Measurements from ENCODE around the gene ARHGEF28.

The ARHGEF28 gene

DNA sequence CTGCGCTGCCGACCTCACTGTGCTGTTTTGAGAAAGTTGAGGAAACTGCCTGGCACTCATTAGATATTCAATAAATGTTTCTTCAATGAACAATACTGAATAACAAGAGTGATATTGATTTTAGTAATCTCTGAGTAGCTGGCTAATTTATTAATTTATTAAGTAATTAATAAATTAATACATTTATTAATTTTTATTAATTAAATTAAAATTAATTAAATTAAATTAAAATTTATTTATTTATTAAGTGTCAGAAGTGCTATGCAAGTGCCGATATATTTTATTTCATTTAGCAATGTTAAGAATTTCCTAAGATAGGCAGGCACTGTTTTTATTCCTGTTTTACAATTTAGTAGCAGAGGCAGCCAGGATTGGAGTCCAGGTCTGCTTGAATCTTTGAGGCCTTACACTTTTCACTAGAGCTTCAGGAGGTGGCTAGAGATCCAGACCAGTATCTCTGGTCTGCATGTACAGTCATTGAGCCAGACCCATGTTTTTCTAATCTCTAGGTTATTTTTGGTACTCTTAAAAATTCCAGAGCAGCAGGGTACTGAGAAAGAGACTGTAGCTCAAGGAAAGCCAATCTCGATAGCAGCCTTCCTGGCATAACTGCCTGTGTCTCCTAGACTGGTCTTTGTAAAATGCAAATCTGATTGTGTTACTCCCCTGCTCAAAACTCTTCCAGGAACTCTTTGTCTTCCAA is 109.2 kb downstream of the ARHGEF28 start:
- no peak for DNase-seq (ENCODE audit: low spot score)

DNA sequence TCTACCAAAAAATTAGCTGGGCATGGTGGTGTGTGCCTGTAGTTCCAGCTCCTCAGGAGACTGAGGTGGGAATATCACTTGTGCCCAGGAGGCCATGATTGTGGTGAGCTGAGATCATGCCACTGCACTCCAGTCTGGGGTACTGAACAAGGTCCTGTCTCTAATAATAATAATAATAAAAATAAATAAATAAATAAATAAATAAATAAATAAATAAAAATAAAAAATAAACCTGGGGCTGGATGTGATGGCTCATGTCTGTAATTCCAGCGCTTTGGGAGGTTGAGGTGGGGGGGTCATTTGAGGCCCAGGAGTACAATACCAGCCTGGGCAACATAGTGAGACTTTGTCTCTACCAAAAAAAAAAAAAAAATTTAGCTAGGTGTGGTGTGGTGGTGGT is 113.7 kb downstream of the ARHGEF28 start:
- DNase-seq (ENCODE audit: low spot score): no peak

DNA sequence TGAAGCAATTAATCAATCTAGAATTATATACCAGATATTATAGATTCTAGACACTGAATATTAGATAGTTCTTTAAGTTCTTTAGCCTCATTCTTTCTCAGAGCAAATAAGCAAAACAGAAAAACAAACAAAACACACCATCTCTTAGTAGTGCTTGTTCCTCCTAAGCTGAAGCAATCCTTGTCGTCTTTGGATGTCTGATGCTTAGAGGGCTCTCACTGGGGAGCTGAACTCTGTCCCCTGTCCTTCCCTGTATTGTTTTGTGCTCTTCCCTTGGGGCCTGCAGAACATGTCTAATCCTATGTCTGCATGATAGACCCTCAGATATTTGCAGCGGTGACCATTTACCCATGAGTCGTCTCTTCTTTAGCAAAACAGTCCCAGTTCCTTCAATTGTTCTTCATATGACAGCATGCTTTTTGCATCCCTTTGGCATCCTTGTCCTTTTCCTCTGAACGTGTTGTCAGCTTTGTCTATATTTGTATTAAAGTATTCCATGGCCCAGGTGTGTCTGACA is 114.3 kb downstream of the ARHGEF28 start:
- no peak for DNase-seq (ENCODE audit: low spot score)

DNA sequence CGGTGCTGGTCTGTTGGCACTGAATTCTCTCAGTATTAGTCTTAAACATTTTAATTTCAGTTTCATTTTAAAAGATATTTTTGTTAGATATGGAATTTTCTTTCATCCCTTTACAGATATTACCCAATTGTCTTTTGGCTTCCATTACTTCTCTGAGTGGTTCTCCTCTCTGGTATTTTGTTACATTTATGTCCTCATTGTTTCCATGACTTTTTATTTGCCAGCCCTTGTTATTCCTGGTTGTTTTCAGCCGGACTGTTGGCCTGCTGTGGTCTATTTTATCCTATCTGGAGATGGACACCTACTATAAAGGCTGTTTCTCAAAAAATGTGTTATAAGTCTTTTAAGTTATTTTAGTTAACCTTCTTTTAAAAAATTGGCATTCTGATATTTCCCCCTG is 117.2 kb downstream of the ARHGEF28 start:
- no peak for DNase-seq (ENCODE audit: low spot score)

GRCh38 chr5:73745836-73746235 is 119.8 kb downstream of the ARHGEF28 start:
- no peak for DNase-seq (ENCODE audit: low spot score)

DNA sequence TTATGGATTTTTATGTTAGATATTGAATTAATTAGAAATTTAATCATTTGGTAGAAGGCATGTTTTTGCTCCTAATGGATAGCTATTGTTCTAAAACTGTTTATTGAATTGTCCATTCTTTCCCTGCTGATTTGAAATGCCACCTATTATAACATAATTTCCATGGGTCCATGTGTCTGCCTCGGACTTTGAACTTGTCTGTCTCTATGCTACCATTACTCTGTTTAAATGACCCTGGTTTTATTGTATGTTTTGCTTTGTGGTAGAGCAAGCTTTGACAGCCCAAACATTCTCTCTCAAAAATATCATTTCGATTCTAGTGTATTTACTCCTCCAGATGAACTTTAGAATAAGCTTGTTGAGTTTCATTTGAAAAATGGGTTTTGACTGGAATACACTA is 120.6 kb downstream of the ARHGEF28 start:
- no peak for DNase-seq (ENCODE audit: low spot score)

- no peak for DNase-seq (ENCODE audit: low spot score)
These were observed 121.8 kb downstream of the ARHGEF28 start for GRCh38 chr5:73747696-73748380.

GRCh38 chr5:73748510-73749400 is 122.8 kb downstream of the ARHGEF28 start:
- no peak for DNase-seq (ENCODE audit: low spot score)

DNA sequence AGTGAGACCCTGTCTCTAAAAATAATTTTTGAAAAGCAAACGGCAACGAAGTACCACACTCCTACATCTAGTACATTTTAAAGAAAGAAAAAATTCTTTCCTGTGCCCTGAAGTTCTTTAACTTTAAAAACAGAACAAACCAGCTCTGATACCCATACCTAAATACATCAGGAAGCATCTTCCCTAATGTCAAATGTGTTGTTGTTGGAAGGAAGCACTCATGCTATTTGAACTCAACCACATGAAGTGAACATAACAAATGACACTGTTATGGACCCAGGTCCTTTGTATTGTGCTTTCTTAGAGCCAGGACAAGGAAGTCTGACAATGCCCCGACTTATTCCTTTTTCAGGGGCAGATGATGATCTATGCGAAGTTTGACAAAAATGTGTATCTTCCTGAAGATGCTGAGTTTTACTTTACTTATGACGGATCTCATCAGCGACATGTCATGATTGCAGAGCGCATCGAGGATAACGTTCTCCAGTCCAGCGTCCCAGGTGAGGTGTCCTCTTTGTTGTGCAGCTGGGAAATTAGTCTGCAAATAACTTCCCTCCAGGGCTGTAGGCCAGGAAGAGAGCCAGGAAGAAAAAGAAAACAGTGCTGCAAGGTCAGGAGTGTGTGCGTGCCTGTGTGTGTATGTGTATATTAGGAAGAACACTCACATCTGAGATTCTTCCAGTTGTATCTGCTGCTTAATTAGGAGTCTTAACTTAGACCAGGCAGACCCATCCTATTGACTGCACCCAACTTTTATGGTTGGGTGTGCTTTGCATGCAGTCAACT is 123.7 kb downstream of the ARHGEF28 start:
- DNase-seq (ENCODE audit: low spot score): no peak

DNA sequence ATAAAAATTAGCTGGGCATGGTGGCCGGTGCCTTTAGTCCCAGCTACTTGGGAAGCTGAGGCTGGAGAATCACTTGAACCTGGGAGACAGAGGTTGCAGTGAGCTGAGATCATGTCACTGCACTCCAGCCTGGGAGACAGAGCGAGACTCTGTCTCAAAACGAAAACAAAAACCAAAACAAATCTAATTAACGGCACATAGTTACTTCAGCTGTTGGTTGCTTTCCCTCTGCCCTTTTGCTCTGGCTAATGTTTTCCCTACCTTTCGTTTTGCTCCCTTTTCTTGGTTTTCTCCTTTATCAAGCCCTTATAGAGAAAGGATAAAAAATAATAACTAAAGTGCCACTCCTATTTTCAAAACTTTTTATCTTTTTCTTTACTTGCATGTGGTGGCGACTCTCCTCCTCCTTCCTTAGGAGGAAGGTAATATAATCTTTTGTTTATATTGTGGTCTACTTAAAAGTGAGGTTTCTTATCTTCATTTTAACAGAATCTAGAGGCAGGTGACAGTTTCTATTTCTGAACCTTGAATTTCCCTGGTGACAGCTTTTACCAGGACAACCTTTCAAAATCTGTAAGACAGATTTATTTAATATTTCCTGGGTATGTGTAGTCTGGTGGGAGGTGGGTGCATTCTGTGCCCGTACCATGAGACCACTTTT is 125.4 kb downstream of the ARHGEF28 start:
- DNase-seq (ENCODE audit: low spot score): no peak

DNA sequence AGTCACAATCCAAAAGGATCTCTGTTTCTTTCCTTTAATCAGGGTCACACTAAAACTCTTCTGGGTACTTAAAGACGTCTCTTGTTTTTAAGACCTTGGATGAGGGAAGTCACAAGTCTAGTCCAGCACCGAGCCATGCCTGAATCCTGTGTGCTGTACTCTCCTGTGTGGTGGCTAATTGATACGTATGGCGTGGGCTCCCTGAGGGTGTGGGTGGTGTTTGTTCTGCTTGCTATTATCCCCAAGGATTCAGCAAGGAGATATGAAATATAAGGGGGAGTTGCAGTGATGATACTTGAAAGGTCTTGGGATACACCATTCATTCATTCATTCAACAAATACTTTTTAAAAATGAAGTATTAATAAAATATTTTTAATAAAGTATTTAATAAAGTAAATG is 128.3 kb downstream of the ARHGEF28 start:
- no peak for DNase-seq (ENCODE audit: low spot score)

- DNase-seq (ENCODE audit: low spot score): no peak
These were observed 131.4 kb downstream of the ARHGEF28 start for GRCh38 chr5:73757416-73757815.

GRCh38 chr5:73759771-73760170 is 133.8 kb downstream of the ARHGEF28 start:
- DNase-seq (ENCODE audit: low spot score): no peak

DNA sequence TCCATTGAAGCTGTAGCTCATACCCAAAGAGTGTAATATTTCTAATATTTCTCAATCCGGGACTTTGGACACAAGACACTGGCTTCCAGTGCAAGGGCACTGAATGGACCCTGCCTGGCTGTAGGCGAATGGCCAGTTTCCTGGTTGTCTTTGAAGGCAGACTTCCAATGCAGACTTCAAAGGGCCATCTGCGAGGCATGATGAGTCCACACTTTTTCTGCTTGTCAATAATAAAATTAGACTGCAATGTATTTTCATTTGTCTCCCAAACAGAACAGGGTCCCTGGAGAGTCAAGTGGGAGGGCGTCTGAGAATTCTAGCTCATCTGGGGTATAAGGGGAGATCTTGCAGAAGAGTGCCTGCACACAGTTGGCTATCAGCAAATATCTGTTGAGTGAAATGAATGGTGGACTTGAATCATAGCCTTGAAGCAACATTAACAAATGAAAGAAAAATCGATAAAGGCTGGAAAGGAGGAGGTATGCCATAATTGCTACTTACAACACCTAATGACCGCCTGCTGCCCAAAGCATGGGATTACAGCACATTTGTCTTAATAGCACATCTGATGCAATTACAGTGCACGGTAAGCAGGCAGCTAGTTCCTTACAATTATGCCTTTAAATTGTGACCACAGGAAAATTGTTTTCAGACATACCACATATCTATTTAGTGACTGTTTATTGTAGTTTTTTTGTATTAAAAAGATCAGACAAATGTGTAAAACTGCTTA is 137.5 kb downstream of the ARHGEF28 start:
- no peak for DNase-seq (ENCODE audit: low spot score)

- no peak for DNase-seq (ENCODE audit: low spot score)
These were observed 138.6 kb downstream of the ARHGEF28 start for GRCh38 chr5:73764586-73764985.

- no peak for DNase-seq (ENCODE audit: low spot score)
These were observed 139.0 kb downstream of the ARHGEF28 start for GRCh38 chr5:73764996-73765395.

DNA sequence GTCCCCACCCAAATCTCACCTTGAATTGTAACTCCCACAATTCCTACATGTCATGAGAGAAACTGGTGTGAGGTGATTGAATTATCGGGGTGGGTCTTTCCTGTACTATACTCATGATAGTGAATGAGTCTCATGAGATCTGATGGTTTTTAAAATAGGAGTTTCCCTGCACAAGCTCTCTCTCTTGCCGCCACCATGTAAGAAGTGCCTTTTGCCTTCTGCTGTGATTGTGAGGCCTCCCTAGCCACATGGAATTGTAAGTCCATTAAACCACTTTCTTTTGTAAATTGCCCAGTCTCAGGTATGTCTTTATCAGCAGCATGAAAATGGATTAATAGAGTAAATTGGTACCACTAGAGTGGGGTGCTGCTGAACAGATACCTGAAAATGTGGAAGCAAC is 140.9 kb downstream of the ARHGEF28 start:
- DNase-seq (ENCODE audit: low spot score): no peak

DNA sequence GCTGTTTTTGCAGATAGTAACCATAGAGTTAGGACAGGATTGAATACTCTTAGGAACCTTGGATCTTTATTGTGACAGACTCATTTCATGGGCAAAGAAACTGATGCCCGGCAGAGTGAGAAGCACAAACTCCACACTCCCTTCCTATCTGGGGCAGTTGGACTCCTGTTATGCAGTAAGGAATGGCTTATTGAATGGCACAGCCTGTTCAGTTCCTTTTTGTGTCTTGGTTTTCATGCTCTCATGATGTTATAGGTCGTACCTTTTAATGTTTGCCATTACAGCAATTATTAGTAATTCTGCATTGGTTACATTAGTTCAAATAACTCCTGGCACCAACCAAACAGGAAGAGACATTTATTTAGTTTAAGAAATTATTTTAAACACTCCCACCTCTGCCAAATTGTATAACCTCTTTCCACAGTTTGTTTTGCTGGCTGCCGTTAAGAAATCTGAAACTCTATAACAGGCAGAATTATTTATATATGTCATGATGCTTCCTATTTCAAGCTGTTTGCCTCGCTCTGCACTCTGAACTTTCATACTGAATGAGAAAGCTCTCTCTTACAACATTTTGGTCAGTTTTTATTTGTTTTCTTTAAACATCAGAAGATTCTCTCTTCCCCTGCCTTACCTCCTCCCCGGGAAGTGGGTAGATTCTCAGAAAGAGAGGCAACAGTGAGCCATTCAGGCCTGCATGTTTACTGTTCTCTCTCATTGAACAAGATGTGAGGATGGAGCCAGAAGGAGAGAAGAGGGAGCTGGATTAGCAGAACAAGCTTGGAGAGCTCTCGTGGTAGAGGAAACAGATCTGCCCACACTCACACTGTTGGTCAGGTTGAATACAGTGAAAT is 144.4 kb downstream of the ARHGEF28 start:
- no peak for DNase-seq (ENCODE audit: low spot score)

DNA sequence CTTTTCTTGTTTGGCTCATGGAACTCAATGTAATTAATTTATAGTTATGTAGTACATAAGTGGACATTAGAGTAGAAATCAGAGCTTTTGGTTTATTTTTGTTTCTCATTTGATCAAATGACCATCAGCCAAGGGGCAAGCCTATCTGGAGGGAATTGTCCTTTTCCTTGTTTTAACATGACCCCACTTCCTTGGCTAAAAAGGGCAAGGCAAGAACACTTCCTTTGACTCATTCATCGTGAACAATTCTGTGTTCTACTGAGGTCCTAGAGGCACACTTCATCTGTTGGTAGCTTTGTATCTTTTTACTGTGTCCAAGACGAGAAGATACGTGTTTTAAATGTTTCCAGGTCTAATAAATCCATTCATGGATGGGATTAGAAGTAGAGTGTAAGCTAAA is 148.9 kb downstream of the ARHGEF28 start:
- no peak for DNase-seq (ENCODE audit: low spot score)

- DNase-seq (ENCODE audit: low spot score): no peak
These were observed 150.4 kb downstream of the ARHGEF28 start for GRCh38 chr5:73776405-73776804.
